Pancreas (tissue), 10 donors: ENCODE measurements around the gene ZFP91. TPM values are rescaled to one million over a fixed set of nuclear protein-coding genes. Genes with fewer than 3 reads are reported as not detected.

Experiments
- ATAC-seq, 4 donors: fragments of 200-7000 bp; cut with Tn5 transposase; one replicate each; pipeline versions ENCODE4 v1.8.0 to v1.9.1; 2020; ENCODE audit warnings: mild to moderate bottlenecking in 4 of 4, moderate library complexity in 4 of 4
- DNase-seq, 6 donors: peaks; one replicate each; pipeline ENCODE4 v3.0.0-alpha.2; 2020
- FAIRE-seq: peaks from 2 replicates; lab custom pipeline; 2012; peaks lifted over from hg19 to GRCh38; lab: Jason Lieb, UNC
- H3K27ac ChIP-seq, 4 donors: fragments of 200-600 bp; sonication (generic); 1 replicate in 3 of 4; 2 replicates in 1 of 4; pipeline versions ENCODE4 v1.5.0 to v1.8.0; 2020
- H3K27me3 ChIP-seq, 4 donors: fragments of 200-600 bp; one replicate each; pipeline ENCODE4 v1.8.0; 2021
- H3K36me3 ChIP-seq, 3 donors: fragments of 200-600 bp; sonication (generic) in 1 of 3; one replicate each; pipeline versions ENCODE4 v1.5.0 to v1.8.0; 2020 to 2021
- H3K4me1 ChIP-seq, 3 donors: fragments of 200-600 bp; one replicate each; pipeline ENCODE4 v1.8.0; 2021
- H3K4me3 ChIP-seq, 4 donors: fragments of 200-600 bp; sonication (generic) in 2 of 4; one replicate each; pipeline versions ENCODE4 v1.5.0 to v1.8.0; 2020 to 2021
- H3K9me3 ChIP-seq, 4 donors: fragments of 200-600 bp; one replicate each; pipeline ENCODE4 v1.8.0; 2021
- WGBS, 2 donors: extraction: QIAGEN DNeasy Blood & Tissue Kit; methylation state at CpG; one replicate each; pipeline ENCODE4 v1.1.7; 2013; 5-methylcytosine and 5-hydroxymethylcytosine counted together
- intact Hi-C, 3 donors: fragments of 100-400 bp; cut with DNase I; formaldehyde crosslinking; loops; one replicate each; pipeline versions ENCODE4 v1.11.1 to v1.14.2; 2022
- polyA plus RNA-seq, 2 donors: library from polyadenylated mRNA; stranded (reverse); fragments of 200-250 nt; gene quantifications; one replicate each; pipeline ENCODE4 v1.2.3, GENCODE V29; 2013
- total RNA-seq, 6 donors: library from RNA; stranded (reverse); fragmentation: NEBNext Ultra II Directional in 4 of 6; extraction: Animal tissue kit (Norgen Biotek cat#: 25700) in 4 of 6; gene quantifications; one replicate each; pipeline versions ENCODE4 v1.2.1 to v1.2.4, GENCODE V29; 2021 to 2023
- TF ChIP-seq, protein P1 (sequence below), 4 donors: fragments of 200-600 bp; sonication (generic) in 3 of 4; IDR thresholded peaks; one replicate each; pipeline versions ENCODE4 v1.5.0 to v1.8.0; 2021; ENCODE audit warnings: antibody characterized with exemption in 4 of 4
- donor health status: healthy with polysubstance abuse.
- donor health status: DM: no; HTN: no; CAD: no; lungs with moderate emphysema.
- donor health status: DM: no; HTN: no; CAD: no.
- donor health status: control.
- donor health status: control.
- donor health status: Bipolar disorder and iron deficiency.
- donor health status: DM: yes; HTN: yes; CAD: no.
- donor health status: DM: no; HTN: no; CAD: no.
- donor health status: DM: no; HTN: no; CAD: no.
- donor health status: DM: yes; HTN: yes; CAD: no.

The ZFP91 gene
- total and polyA plus RNA-seq, 8 donors, result 6.3 to 23.0 (median 18.8) TPM

DNA sequence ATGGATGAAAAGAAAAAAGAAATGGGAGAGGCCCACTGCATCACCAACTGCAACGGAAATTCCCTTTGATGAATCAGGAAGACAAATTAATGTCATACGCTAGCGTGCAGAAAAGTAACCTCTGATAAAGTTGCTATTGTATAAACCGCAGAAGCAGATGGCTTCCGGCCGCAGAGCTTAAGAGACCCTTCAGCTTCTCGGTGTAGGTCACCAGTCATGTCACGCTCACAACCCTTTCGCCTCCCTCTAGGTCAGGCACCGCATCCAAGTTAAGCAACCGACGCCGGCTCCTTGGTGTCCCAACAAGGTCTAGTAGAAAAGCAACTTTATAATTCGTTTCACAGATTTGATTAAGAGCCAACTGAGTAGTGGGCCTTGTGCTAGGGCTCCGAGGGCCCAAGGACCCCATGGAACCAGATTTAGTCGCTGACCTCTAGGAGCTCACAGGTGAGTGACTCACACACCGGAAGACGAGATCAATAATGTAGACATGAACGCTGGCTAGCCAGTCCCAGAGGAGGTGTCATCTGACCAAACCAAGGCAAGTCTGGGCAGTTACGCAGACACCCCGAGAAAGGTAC is 1.2 kb upstream of the ZFP91 start:
- no peaks in the 10 kb centered on the region for H3K36me3 ChIP-seq
- WGBS, 2 donors, result 0 to 1% methylated on average over 21 of the region's 21 CpGs
- peak overlapping the region; percentile 98 to 100 (median 99) for H3K27ac ChIP-seq
- H3K4me3 ChIP-seq, result peak overlapping the region; percentile 40 to 96 (median 68)
- DNase-seq (peak in 3 of 6 donors; percentile 53 to 68 (median 62)), ATAC-seq (peak in 3 of 4 donors; percentile 0 to 25 (median 1)), FAIRE-seq (no peak)
- H3K9me3 ChIP-seq, result no peaks in the 10 kb centered on the region
- TF ChIP-seq, protein P1, sequence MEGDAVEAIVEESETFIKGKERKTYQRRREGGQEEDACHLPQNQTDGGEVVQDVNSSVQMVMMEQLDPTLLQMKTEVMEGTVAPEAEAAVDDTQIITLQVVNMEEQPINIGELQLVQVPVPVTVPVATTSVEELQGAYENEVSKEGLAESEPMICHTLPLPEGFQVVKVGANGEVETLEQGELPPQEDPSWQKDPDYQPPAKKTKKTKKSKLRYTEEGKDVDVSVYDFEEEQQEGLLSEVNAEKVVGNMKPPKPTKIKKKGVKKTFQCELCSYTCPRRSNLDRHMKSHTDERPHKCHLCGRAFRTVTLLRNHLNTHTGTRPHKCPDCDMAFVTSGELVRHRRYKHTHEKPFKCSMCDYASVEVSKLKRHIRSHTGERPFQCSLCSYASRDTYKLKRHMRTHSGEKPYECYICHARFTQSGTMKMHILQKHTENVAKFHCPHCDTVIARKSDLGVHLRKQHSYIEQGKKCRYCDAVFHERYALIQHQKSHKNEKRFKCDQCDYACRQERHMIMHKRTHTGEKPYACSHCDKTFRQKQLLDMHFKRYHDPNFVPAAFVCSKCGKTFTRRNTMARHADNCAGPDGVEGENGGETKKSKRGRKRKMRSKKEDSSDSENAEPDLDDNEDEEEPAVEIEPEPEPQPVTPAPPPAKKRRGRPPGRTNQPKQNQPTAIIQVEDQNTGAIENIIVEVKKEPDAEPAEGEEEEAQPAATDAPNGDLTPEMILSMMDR (IDR thresholded peaks at IDR 0.05), result no peak
- peaks cover 40 to 58% (median 51%) of the 10 kb centered on the region in 3 donors for H3K4me1 ChIP-seq
- H3K27me3 ChIP-seq, result no peaks in the 10 kb centered on the region
- intact Hi-C loops, result loop anchor here in 1 of 3 donors (10.0 kb wide), 1 partner anchor 97 kb away; no protein-coding TSS in a partner anchor

DNA sequence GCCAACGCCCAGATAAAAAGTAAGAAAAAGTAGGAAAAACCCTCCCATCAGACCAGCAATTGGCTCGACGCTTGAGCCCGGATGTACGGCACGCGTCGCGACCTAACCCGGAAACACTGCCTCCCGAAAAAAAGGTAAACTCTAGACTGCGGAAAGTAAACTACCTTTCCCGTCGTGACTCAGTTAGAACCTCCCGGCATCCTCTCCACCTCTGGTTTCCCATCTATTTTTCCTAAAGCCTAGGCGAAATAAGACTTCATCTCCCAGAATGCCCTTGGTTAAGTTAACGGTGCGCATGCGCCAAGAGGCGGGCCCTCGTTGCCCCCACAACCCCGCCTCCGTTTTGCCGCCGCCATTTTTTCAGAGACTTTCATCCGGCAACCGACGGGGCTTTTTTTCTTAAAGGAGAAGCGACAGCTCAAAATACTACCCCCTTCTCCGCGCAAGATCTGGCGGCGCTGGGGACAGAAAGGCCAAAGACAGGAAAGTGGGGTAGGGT is 678 bp upstream of the ZFP91 start:
- Histone ChIP-seq H3K27me3 (no peaks in the 10 kb centered on the region), H3K9me3 (no peaks in the 10 kb centered on the region), H3K36me3 (no peaks in the 10 kb centered on the region), H3K4me3 (peak overlapping the region; percentile 66 to 96 (median 92)), H3K27ac (peak overlapping the region; percentile 98 to 100 (median 99)), H3K4me1 (peaks cover 40 to 57% (median 48%) of the 10 kb centered on the region in 3 donors)
- peak; percentile 98 for FAIRE-seq
- intact Hi-C loops, result loop anchor here in 1 of 3 donors (10.0 kb wide), 1 partner anchor 97 kb away; no protein-coding TSS in a partner anchor
- peak; percentile 70 to 84 (median 74) for ATAC-seq
- TF ChIP-seq, protein P1 (IDR thresholded peaks at IDR 0.05), result no peak
- 0% methylated on average over 33 of the region's 33 CpGs for WGBS, 2 donors
- DNase-seq, result peak; percentile 94 to 97 (median 96)

GRCh38 chr11:58579192-58580129 is 598 bp downstream of the ZFP91 start:
- intact Hi-C loops, result loop anchor here in 1 of 3 donors (10.0 kb wide), 1 partner anchor 95 kb away; no protein-coding TSS in a partner anchor
- Histone ChIP-seq H3K4me1 (peaks cover 35 to 50% (median 44%) of the 10 kb centered on the region in 3 donors), H3K27ac (peak overlapping the region; percentile 95 to 100 (median 98)), H3K36me3 (no peaks in the 10 kb centered on the region), H3K4me3 (peak overlapping the region; percentile 90 to 96 (median 92)), H3K9me3 (no peaks in the 10 kb centered on the region), H3K27me3 (no peaks in the 10 kb centered on the region)
- WGBS, 2 donors, result 0 to 1% methylated on average over 49 to 78 of the region's 78 CpGs
- TF ChIP-seq, protein P1 (IDR thresholded peaks at IDR 0.05), result peak; percentile 53 to 65 (median 62)
- ATAC-seq (peak; percentile 62 to 75 (median 72)), FAIRE-seq (no peak), DNase-seq (peak; percentile 88 to 94 (median 91))

- Histone ChIP-seq H3K9me3 (no peaks in the 10 kb centered on the region), H3K36me3 (no peaks in the 10 kb centered on the region), H3K4me3 (peak overlapping the region in 3 of 4 donors; percentile 92 to 96 (median 92)), H3K4me1 (peaks cover 33 to 44% (median 42%) of the 10 kb centered on the region in 3 donors), H3K27ac (peak overlapping the region in 3 of 4 donors; percentile 95 to 100 (median 99)), H3K27me3 (no peaks in the 10 kb centered on the region)
- FAIRE-seq (no peak), ATAC-seq (no peak), DNase-seq (no peak)
- TF ChIP-seq, protein P1 (IDR thresholded peaks at IDR 0.05), result no peak
- 2 to 3% methylated on average over 2 of the region's 2 CpGs for WGBS, 2 donors
- intact Hi-C loops, result no loop called here
These were observed 1.4 kb downstream of the ZFP91 start for GRCh38 chr11:58580311-58580710.
